Right renal cortex interstitium (tissue), 3 donors: ENCODE results near the gene CFAP46. TPM values are rescaled to one million over a fixed set of nuclear protein-coding genes. Genes with fewer than 3 reads are reported as not detected.

Experiments used
- DNase-seq, 3 donors: peaks; one replicate each; pipeline ENCODE4 v3.0.0-alpha.2; 2013; ENCODE audit warnings: low read depth in 3 of 3, low spot score in 2 of 3
- polyA plus RNA-seq, 3 donors: library from polyadenylated mRNA; unstranded; fragments of 120-200 nt; gene quantifications; one replicate each; pipeline ENCODE4 v1.2.1, GENCODE V29; 2013; ENCODE audit not compliant: insufficient read length in 3 of 3

The CFAP46 gene
- polyA plus RNA-seq, 3 donors, result 6.1 to 7.8 (median 6.7) TPM

GRCh38 chr10:132980426-132981172 lies 38.2 kb upstream of the CFAP46 start:
- DNase-seq, result no peak

DNA sequence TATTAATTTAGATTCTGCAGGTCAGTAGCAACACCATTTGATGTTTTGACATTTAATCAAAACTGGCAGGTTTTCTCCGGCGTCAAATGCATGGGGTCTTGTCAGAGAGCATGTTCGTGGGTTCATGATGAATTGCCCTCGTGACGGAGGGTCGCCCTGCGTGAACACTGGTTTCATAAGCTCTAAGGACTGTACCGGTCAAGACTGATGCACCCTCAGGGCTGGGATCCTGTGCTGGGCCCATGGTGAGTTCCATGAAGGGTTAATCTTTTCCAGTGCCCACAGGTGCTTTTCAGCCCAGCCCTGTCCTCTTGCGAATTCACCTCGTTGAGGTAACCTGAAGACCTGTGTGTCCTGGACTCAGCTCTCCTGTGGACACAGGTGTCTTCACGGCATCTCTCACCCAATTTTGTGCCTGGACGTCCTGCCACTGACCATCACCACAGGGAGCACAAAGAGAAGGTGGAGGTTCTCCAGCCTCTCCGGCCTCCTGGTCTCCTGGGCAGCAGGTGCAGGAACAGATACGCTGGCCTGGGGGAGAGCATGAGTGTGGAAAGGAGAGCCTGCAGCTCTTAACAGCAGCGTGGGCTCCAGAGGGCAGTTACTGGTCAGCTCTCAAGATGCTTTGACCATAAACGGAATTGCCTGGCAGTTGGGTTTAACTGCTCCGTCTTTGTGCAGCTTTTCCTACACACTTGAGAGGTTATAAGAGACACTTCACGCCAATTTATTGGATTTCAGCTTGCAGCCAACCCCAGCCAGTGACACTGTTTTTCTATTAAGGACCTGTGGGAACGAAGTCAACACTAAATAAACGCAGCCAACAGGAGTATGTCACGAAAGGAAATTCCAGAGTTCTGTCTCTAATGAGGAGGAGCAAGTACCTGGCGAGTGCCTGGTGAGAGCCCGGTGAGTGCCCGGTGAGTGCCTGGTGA lies 37.4 kb upstream of the CFAP46 start:
- DNase-seq, result no peak

- DNase-seq, result no peak
These were observed 36.2 kb upstream of the CFAP46 start for GRCh38 chr10:132978542-132978941.

DNA sequence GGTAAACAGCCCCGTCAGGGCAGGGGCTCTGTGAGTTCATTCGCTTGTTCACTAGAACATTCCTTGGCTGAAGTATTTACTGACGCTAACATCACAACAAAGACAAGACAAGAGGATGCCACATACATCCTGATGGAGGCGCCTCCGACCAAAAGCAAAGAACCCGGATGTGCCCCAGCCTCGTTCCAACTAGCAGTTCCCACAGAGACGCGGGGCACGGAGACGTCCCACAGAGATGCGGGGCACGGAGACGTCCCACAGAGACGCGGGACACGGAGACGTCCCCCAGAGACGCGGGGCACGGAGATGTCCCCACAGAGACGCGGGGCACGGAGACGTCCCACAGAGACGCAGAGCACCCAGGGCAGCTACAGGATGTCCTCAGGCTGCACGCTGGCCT lies 35.4 kb upstream of the CFAP46 start:
- DNase-seq, result no peak

DNA sequence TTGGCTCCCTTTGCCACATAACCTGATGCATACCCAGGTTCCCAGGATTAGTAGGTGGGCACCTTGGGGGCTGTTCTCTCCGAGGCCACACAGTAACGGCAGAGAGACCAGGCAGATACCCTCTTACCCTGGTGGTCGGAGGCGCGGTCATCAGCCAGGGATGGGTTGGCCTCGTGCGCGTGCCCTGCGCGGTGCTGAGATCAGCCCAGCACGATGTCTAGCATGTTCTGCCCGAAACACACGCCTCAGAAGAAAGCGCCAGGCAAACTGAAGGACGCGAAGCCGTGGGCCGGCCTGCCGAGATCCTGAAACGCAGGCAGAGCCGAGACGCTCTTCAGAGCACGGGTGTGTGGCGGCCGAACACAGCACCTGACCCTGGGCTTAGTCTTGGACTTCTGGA lies 34.7 kb upstream of the CFAP46 start:
- no peak for DNase-seq

DNA sequence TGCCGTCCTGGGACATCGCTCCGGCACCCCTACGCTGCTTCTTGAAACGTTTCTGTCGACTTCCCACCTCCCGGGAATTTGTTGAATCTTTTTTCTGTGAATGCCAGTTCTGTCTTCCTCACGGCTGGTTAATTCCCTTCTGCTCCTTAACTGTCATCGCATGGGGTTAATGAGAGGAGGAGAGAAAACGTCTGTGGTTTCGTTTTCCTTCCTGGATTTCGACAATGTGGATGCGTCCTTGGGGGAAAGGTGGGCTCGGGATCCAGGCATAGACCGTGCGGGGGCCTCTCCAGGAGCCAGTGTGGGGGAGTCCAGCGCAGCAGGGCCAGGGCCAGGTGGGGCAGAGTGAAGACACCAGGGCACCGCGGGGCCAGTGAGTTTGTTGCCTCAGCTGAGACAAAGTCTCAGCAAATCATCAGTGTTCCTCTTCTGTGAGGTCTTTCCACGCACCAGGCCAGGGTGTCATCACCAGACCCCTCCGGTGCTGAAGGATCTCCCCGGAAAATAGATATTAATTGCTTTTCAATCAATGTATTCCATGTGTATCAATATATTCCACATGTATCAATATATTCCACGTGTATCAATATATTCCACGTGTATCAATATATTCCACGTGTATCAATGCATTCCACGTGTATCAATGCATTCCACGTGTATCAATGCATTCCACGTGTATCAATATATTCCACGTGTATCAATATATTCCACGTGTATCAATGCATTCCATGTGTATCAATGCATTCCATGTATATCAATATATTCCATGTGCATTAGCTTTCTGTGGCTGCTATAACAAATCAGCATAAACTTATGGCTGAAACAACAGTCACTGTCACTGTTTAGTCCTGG lies 33.7 kb upstream of the CFAP46 start:
- DNase-seq, result no peak

- no peak for DNase-seq
These were observed 32.8 kb upstream of the CFAP46 start for GRCh38 chr10:132974886-132975830.

- no peak for DNase-seq
These were observed 32.0 kb upstream of the CFAP46 start for GRCh38 chr10:132974249-132974796.

- DNase-seq, result no peak
These were observed 31.5 kb upstream of the CFAP46 start for GRCh38 chr10:132973903-132974241.

DNA sequence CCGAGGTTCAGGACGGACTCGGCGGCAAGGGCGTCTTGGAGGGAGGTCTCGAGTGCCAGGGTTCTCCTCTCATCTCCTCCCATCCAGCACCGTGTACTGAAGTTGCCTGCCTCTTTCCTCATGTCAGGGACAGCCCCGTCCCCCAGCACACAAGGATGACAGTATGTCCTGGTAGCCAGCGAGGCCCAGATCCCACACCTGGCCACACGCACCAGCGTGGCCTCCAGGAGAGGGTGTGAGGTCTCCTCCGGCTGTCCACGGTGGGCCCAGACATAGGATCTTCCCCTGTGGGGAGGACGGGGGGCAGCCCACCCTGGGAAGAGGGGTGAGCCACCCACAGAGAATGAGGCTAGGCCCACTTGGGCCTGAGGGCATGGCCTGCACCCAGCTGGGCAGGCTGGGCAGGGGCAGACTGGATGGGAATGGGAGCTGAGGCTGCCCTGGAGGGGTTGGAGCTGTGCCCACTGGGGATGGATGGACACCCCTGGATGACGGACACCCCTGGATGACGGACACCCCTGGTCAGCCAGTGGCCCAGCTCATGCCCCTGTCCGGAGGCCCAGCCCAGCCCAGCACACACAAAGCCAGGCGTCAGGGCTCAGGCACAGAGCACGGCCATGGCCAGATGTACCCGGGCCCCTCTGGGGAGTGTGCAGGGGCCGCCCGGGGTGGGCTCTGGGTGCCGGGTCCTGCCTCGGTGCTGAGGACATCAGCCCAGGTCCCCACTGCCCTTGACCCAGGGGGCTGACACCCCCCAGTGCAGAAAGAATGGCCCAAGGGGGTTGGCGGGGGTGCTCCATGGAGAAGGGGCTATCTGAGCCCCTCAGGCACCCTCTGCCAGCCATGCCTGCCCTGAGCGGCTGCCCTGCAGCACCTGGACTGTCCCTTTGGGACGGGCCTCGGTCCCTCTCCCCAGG lies 30.9 kb upstream of the CFAP46 start:
- DNase-seq, result no peak

DNA sequence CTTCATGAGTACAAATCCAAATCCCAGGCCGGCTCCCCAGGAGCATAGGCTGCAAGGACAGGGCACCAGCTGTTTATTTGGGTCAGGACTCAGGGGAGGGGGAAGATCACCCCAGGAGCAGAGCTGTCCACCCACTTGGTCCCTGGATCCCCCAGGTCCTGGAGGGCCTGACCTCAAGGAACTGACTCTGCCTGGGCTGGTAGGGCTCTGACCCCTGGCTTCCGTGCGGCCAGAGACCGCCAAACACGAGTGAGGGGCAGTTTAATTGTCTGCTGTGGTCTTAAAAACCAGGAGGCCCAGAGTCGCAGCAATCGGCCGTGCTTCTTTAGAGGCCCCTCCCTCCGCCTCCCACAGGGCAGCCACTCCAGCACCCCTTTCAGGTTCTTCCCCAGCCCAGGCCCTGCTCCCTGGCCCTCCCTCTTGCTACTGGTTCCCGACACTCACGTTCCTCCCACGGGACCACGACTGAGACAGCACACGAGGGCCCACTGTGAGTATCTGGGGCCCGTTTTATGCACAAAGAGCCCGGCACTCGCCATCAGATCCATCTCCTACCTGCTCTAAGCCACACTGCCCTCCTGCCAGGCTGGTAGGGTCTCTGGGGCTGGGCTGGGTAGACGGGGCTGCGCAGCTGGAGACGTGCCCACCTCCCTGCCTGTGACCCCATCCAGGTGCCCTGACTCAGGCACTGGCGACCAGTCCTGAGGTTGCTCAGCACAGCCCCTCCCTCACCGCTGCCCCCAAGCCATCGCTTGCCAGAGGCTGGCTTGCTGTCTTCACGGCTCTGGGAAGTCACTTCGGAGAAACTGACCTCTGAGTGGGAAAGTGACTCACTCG lies 30.0 kb upstream of the CFAP46 start:
- DNase-seq, result no peak

- DNase-seq, result no peak
These were observed 29.2 kb upstream of the CFAP46 start for GRCh38 chr10:132971448-132972148.

DNA sequence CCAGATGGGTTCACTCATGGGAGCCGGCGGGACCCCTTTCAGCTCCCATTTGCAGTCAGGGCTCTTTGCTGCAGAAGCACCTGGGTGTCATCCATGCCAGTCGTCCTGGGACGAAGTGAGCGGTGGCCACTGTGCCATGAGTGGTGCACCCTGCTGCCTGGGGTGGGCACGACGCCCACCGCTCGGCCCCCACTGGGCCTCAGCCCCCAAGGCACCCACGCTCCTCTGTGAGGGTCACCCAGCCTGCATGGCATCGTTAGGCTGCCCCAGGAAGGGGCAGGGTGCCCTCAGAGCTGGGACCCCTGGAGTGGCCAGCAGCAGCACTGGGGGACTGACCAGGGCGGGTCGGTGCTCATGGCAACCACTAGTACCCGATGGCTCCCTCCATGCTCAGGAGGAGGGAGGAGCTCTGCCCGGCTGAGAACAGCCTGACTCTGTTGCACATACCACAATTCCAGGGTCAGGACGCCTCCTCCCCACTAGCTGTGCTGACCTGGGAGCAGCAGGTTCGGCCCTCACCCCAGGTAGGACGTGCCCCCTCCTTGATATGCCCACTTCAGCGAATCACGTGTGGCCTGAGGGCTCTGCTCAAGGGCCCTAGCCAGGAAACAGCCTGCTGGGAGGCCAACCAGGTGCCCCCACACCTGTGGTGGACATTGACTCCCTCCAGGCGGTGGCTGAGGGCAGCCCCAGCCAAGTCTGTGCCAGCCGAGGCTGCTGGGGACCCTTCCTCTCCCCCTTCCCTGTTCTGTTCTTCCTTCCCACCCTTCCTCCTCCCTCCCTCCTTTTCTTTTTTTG lies 28.5 kb upstream of the CFAP46 start:
- DNase-seq, result no peak

DNA sequence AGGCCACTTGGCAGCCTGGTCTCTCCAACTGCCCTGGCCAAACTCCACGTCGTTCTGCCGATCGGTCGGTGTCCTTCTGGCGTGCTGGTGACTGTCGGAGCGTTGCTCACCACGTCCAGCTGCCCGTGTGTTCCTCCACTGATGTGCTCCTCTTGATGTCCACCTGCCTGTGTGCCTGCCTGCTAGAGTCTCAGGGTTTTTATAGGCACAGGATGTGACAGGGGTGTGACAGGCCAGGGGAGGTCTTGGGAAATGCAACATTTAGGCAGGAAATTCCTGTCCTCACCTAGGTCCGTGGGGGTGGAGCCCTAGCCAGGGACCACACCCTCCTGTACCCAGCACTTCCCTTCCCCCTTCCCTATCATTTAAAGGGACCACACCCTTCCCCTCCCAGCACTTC lies 25.2 kb upstream of the CFAP46 start:
- no peak for DNase-seq

GRCh38 chr10:132965411-132966057 lies 23.2 kb upstream of the CFAP46 start:
- DNase-seq, result no peak
